ENCODE measurements around the gene HCAR3. TPM values are rescaled to one million over a fixed set of nuclear protein-coding genes. Genes with fewer than 3 reads are reported as not detected.

Gene HCAR3
- total RNA-seq, 1 experiment from 2014 or later: not detected

DNA sequence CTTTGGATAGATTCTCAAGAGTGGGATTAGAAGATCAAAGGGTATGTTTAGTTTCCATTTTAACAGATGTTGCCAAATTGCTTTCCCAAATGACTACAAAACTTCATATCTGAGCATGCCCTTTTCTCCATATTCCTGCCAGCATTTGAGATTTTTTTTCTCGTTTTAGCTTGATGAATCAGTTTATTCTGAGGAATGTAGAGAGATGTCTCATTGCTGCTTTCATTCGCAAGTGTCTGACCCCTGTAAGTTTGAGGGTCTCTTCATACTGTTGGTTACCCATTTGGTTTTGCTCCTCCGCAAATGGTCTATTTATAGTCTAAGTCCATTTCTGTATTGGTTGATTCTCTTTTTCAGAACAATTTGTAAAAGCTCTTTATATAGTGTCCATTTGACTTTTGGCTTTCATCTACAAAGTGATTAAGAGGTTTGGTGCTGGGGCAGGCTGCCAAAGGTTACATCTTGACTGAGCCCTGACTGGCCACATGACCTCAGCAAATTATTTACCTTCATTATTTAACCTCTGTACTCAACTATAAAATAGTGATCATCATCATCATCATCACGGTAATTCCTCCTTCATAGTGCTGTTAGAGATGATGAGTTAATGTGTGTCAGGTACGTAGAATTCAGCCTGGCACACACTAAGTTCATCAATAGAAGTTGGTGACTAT lies 47.1 kb downstream of the HCAR3 start:
- DNase-seq (ENCODE audit: low spot score): peak; percentile 35

DNA sequence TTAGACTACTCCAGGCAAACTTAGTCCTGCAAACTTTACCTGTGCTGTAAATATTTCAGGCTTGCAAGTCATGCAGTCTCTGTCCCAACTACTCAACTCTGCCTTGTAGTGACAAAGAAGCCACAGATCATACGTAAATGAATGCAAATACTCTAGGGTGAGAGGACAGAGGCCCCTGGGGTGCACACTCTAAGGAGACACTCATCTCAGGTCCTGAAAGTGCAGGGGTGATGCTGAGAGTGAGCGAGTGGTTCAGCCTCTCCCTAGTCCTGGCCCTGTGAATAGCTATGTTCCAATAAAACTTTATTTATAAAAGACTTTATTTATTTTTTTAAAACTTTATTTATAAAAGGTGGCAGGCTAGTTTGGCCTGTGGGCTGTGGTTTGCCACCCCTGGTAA lies 48.3 kb downstream of the HCAR3 start:
- no peak for DNase-seq (ENCODE audit: low spot score)

DNA sequence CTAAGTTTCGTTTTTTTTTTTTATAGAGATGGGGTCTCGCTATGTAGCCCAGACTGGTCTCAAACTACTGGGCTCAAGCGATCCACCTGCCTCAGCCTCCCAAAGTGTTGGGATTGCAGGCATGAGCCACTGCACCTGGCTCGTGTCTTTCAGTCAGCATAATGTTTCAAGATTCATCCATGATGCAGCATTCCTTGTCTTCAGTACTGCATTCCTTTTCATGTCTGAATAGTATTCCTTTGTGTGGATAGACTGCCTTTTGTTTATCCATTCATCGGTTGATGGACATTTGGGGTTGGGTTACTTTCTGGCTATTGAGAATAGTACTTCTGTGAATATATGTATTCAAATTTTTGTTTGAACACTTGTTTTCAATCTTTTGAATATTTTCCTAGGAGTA lies 50.9 kb downstream of the HCAR3 start:
- no peak for DNase-seq (ENCODE audit: low spot score)

DNA sequence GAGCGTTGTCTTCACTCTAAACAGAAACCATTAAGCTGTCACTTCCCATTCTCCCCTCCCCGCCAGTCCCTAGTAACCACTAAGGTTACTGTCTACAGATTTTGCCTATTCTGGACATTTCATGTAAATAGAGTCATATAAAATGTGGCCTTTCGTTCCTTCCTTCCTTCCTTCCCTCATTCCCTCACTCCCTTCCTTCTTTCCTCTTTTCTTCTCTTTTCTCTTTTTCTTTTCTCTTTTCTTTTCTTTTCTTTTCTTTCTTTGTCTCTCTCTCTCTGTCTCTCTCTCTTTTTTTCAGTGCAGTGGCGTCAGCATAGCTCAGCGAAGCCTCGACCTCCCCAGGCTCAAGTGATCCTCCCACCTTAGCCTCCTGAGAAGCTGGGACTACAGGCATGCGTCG lies 51.3 kb downstream of the HCAR3 start:
- DNase-seq (ENCODE audit: low spot score): no peak

Other genes with a start within 250 kb of the HCAR3 start
- gene ZCCHC8, start 215.9 kb downstream of the HCAR3 start, total RNA-seq (2014; rRNA removed; shearing (Covaris generic)): 19.7 and 30.2 TPM in 2 replicates
- gene RSRC2, start 189.9 kb downstream of the HCAR3 start, total RNA-seq (2014; rRNA removed; shearing (Covaris generic)): 54.0 and 69.1 TPM in 2 replicates
- gene KNTC1, start 189.6 kb downstream of the HCAR3 start, total RNA-seq (2014; rRNA removed; shearing (Covaris generic)): 43.3 and 49.0 TPM in 2 replicates
- gene HCAR2, start 13.5 kb downstream of the HCAR3 start, total RNA-seq (2014; rRNA removed; shearing (Covaris generic)): not detected in 2 replicates
- gene HCAR1, start 14.0 kb upstream of the HCAR3 start, total RNA-seq (2014; rRNA removed; shearing (Covaris generic)): not detected in 2 replicates
- 73.2 and 80.1 TPM in 2 replicates for gene DENR, start 36.0 kb upstream of the HCAR3 start, total RNA-seq (2014; rRNA removed; shearing (Covaris generic))
- gene CCDC62, start 57.8 kb upstream of the HCAR3 start, total RNA-seq (2014; rRNA removed; shearing (Covaris generic)): 0.16 TPM in 1 of 2 replicates, not detected in the other
- gene HIP1R, start 118.6 kb upstream of the HCAR3 start, total RNA-seq (2014; rRNA removed; shearing (Covaris generic)): 19.1 and 22.4 TPM in 2 replicates
- gene VPS37B, start 179.3 kb upstream of the HCAR3 start, total RNA-seq (2014; rRNA removed; shearing (Covaris generic)): 19.2 and 23.9 TPM in 2 replicates
- 15.0 and 15.8 TPM in 2 replicates for gene ABCB9, start 249.7 kb upstream of the HCAR3 start, total RNA-seq (2014; rRNA removed; shearing (Covaris generic))